Stimulated activated CD8-positive, alpha-beta memory T cell treated with anti-CD3 and anti-CD28 coated beads, Interleukin-12 subunit alpha, Interleukin-12 subunit beta, amount 100 ng/mL, for 4 hours (primary cell): Measurements from ENCODE around the gene ADIRF.
"Not testable (repeated sequence)": the region's sequence is repeated elsewhere in the genome, so short reads cannot be mapped to it uniquely, and the experiment has no call there.

Experiments used
- DNase-seq: peaks from one replicate; pipeline ENCODE4 v3.0.0-alpha.2; 2020; ENCODE audit warnings: low read depth

Gene ADIRF

DNA sequence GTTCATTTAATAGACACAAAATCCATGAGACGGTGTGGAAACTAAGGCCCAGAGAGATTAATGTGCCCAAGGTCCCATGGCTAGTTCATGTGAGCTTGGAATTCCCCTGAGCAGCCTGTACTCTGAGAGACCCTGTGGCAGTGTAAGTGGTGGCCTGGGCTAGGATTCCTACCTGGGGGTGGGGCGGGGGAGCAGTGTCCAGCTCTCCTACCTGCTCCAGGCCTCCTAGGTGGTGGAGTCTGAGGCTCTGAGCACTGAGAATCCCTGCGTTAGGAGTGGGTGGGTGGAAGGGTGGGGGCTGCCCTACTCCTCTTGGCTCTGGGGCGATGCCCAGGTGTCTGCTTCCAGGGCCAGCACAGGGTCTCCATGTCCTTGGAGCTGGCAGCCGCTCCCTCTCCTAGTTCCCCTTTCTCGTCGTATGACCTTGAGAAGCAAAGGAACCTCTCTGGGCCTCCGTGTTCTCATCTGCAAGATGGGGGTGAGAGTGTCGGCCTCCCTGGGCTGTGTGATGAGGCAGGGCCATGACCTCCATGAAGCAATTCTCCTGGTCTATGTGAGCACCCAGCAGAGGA, 7.3 kb upstream of the ADIRF start:
- no peak for DNase-seq

DNA sequence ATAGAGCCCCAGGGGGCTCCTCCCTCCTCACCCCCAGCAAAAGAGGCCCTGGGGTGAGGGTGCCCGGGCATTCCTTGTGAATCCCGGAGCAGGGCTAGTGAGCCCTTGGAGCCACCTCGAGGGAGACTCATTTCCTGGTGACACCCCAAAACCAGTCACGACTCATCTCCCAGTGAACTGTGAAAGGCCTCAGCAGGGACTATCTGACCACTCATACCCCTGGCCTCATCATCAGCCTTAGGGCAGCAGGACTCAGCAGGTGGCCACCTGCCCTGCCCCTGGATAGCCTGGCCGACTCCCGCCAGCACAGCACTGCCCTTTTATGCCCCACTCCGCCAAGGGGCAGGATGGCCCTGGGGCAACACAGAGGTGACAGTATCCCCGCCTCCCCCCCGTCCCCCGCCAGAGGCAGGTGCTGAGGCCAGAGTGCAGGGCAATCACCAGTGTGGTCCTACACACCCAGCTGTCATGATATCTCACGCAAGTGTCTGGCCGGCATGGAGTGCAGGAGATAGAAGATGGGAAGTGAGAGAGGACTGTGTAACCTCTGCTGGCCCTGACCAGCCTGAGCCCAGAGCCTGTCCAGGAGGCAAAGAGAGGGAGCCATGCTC, 6.7 kb upstream of the ADIRF start:
- no peak for DNase-seq

DNA sequence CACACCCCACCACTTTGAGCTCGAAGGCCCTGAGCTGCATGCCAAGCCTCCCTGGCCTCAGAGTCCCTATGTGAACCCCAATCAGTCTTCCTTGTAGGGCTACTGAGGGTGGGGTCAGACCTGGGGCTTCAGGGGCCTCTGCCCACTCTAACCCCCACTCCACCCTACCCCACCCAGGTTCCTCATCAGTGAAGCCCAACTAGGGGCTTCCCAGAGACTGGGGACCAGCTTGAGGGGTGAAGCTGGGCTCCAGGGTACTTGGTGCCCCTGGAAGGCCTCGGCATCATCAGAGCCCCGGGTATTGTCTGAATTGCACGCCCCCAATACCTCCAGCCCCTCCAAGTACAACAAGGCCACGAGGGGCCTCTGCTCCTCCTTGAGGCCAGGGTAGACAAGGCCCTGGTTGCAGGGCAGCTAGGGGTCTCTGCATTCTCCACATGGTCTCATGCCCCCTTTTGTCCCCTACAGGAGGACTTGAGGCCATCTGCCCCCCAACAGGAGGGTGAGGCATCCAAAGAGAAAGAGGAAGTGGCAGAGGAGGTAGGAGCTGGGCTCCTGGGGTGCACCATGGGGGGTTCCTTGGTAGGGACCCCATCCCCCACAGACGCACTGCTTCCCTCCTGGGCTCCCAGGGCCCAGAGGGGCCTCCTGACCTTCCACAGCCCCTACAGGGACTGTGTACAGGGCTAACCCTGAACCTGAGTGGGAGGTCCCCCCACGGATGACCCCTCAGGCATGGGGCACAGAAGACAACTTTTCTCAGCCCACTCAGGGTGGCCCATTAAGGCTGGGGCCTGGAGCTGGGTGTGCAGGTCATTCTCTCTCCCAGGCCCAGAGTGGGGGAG, 5.9 kb upstream of the ADIRF start:
- DNase-seq = no peak

DNA sequence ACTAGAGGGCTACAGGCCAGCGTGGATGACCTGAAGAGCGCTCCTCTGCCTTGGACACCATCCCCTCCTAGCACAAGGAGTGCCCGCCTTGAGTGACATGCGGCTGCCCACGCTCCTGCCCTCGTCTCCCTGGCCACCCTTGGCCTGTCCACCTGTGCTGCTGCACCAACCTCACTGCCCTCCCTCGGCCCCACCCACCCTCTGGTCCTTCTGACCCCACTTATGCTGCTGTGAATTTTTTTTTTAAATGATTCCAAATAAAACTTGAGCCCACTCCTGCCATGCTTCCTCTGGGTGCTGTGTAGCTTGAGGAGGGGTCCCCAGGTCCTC, 5.3 kb upstream of the ADIRF start:
- no peak for DNase-seq

DNA sequence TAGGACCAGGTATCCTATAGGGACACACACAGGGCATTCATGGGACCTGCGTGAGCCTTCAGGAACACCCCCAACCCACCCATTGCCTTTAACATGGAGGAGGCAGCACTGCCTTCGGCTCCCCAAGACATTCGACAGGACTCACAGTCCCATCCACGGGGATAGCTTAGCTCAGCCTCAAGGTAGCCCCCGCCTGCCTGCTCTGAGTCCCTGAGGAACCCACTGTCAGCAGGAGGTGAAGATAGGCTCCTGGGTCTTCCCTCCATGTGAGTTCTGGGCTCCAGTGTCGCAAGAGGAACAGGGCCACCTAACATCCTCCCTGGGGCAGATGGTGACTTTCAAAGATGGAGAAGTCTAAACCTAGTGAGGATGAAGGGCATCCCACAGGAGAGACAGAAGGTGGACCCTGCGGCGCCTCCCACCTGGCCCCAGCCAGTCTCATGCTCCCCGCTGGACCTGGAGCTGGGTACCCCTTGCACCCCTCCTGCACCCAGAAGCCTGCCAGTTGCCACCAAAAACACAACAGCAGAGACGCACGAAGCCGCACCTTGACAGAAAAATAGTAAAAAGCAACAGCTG, 4.9 kb upstream of the ADIRF start:
- no peak for DNase-seq

DNA sequence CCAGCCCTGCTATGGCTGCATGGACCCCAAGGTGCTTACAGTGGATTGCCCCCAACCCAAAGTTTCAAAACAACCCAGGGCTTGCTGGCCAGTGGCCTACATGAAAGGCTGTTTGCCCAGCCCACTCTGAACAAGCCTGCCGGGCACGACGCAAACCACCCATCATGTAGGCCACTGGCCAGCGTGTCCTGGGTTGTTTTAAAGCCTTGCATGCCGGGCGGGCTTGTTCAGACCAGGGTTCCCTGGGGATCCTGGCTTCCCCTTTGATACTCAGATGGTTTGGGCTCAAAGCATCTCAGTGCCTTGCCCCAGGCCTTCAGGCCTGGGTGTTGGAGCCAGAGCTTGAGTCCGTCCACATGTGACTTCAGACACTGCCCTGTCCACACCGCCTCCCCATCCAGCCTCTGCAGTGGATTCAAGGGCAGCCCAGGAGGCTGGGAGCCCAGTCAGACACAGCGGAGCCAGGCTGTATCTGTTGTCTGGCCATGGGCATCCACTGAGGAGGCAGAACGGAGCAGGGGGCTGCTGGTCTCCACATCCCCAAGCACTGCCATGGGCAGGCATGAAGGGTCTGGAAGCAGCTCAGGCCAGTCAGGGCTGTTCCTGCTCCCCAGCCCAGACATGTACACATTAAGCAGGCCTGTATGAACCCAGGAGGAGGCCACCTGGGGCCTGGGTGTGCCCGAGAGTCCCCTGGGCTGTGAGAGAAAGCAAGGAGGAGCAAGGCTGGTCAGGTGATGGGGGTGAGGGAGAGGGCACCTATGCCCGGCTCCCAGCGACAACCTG, 4.0 kb upstream of the ADIRF start:
- no peak for DNase-seq

DNA sequence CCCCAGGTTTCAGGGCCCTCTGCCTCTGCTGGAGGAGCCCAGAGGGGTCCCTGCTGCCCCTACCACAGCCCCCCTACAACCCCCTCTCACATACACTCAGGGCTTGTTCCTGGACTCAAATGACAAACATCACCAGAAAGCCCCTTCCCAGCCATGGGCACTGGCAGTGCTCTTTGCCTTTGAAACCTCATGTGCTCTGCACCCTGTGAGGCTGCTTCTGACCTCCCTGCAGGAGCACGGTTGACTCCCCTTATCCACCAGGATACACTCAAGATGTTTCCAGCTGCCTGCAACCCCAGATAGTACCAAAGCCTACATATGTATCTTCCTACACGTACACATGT, 3.5 kb upstream of the ADIRF start:
- DNase-seq = no peak

DNA sequence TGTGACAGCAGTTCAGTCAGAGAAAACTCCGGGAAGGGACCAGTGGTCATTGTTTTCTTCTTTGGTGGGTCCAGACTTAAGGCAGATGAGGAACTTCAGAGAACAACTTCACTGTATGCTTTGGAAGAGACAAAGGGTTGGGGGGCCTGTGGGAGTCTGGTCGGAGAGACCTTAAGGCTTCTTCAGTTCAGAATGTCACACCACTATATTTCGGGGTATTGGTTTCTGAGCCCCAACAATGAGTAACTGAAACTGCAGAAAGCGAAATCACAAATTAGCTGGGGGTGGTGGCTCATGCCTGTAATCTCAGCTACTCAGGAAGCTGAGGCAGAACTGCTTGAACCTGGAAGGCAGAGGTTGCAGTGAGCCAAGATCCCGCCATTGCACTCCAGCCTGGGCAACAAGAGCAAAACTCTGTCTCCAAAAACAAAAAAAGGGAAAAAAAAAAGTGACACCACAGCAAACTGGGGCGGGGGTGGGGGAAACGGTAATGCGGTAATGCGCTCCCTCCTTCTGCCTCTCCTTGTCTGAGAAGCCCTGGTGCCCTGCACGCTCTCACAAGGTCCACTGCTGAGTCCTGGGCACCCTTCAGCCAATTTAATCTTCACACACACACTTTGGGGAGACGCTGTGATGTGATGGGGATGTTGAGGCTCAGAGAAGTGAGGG, 2.2 kb upstream of the ADIRF start:
- DNase-seq = no peak

DNA sequence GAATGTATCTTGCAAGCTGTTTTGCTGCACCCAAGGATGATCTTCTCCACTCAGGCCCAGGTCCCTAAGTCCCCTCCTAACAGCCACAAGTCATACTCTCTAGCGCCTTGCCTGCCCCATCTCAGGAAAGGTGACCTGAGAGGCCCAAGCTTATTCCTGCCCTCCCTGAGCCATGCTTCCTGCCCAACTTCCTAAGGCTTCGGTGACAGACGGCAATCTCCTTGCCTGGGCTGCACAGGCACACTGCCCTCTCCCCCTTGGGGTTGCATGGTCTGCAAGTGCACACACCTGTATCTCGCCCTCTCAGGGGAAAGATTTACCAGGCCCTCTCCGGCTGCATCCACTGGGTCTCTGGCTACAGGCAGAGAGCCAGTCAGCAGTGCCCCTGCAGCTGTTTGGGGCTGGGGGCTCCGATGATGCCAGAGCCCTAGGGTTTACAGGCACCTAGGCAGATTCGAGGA, 771 bp upstream of the ADIRF start:
- DNase-seq = no peak

DNA sequence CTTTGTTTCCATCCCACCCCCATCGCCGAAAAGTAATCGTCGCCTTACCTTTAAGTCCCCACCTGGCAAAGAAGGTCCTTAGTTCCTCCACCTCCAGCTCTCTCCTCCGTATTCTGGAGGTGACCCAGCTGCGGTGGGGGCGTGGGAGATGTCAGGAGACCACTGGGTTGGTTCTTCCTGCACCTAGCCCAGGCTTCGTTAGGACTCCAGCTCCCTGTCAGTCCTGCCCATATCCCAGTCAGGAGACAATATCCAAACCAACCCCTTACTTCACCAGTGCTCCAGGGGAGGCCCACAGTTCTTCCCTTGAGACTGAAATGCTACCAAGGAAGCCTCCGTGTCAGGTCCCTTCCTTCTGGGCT, 693 bp downstream of the ADIRF start:
- DNase-seq = no peak

DNA sequence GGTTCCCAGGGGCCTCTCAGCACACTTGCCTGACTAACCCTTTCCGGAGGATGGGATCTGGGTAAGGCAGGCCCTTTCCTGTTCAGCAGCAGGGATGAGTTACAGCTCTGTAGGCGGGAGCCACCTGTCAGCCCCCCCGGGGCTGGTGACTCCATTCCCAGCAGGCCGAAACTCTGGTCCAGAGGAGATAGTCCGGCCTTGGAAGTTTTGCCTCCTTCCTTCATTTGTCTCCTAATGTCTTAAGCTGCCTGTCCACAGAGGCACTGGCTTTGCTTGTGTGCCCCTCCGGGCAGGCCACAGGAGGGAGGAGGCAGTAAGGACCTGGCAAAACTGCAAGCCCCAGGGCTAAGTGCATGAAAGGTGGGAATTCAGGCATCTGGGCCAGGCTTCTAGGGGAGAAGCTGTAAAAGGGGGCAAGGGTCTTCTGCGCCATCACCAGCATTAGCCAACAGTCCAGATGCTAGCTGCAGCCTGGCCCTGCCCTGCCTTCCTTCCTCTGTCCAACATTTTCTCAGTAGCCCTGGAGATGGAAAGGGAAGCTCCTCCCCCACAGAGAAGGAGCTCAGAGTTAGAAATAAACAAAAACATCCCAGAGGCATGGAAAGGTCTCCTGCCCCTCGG, 1.2 kb downstream of the ADIRF start:
- no peak for DNase-seq

DNA sequence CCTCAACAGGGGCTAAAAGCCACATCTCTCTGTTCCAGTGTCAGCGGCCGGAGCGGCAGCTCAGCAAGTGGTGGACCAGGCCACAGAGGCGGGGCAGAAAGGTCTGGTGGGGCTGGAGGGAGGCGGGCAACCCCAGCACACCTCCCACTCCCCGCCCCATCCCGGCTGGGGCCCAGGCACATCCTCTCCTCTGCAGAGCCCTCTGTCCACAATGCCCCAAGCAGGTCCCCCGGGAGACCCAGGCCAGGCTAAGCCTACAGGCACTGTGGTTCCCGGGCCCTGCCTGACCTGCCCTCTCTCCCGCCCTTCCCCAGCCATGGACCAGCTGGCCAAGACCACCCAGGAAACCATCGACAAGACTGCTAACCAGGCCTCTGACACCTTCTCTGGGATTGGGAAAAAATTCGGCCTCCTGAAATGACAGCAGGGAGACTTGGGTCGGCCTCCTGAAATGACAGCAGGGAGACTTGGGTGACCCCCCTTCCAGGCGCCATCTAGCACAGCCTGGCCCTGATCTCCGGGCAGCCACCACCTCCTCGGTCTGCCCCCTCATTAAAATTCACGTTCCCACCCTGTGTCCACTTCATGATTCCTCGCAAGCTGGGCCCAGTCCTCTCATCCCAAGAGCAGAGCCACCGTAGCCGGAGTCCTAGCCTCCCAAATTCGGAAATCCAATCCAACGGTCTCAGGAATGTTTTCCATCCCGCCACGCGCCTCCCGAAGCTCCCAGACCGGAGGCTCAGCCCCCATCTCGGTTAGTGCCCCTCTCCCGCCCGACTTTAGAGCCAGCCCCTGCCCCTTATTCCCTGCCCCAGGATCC, 2.1 kb downstream of the ADIRF start:
- no peak for DNase-seq

DNA sequence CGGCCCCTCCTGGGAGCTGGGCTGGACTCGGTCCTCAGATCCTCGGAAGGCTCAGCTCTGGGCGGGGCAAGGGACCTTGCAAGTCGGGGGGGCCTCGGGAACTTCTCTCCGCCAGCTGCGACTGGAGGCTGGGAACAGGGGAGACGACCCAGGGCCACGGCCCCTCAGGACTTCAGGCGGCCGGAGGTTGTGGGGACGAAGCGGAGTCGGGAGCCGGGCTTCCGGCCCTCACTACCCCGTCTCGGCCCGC, 2.6 kb downstream of the ADIRF start:
- no peak for DNase-seq

DNA sequence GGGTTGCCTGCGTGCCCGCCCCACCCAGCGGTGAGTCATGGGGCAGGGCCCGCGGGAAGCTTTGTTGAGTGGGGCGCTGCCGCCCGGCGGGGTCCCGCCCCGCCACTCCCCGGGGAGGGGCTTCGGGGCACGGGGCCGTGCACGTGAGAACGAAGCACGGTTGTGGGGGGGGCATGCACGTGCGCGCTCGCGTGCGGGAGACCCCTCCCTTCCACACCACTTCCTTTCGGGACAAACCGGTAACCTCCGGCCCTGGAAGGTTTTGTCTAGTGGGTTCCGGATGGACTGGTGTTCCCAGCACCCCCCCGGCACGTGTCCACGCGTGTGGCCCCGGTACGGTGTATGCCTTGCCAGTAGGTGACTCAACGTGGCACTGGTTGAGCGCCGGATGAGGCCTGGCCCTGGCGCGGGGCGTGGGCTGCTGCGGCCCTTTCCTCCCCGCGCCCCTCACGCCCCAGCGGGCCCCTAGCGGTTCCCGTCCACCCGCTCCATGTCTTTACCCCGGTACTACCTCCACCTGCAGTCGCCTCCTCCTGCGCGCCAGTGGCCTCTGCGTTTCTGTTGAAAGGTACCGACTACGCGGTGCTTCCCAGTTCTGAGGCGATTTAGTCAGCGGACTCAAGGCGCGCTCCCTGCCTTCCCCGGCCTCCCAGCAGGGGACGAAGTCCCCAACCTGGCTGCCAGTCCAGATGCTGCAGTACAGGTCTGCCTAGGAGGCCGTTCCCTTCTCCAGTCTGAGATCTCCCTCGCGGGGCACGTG, 3.1 kb downstream of the ADIRF start:
- peak; percentile 84 for DNase-seq

DNA sequence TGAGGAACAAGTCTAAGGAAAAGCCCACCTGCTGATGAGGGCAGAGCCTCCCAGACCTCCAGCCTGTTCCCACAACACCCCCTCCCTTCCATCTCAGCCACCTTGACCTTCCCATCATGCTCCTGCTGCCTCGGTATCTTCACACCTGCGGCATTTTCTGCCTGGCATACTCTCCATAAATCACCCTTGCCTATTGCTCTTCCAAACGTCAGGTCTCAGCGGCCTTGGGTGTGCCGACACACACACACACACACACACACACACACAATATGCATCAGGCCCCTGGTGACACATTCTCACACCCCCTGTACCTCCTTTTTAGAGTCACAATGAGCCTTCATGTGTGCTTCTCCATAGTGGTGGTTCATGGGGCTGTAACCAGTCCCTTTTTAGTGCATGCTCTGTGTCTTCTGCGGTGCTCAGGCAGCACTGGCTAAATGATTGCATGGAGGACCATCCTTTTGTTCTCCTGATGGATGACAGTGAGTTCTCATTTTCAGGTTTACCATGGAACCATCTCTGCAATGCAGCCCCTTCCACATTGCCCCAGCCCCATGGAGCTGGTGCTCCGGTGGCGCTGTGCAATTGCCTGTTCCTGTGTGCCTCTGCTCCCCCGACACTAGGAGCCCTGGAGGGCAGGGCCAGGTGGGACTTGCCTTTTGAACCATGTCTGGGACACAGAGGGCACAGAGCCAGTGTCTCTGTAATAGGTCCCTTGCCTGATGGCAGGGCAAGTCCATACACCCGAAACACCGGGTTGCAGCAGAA, 4.5 kb downstream of the ADIRF start:
- DNase-seq = no peak

DNA sequence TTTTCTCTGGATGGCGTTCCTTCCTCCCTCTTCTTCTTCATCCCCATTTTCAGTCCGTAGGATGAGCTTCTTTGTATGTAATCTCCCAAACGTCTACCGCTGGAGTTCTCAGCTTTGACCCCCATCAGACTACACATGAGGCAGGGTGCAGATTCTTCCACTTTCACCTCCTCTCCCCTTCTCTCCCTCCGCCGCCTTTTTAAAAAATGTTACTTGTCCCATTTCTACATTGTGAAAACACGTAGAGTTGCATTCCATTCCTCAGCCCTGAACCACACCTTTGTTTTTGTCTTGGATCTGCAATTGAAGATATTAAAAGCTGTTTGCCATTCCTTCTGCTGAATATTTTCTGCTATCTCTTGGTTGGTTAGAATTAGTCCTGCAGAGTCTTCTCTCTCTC, 6.2 kb downstream of the ADIRF start:
- DNase-seq = no peak

DNA sequence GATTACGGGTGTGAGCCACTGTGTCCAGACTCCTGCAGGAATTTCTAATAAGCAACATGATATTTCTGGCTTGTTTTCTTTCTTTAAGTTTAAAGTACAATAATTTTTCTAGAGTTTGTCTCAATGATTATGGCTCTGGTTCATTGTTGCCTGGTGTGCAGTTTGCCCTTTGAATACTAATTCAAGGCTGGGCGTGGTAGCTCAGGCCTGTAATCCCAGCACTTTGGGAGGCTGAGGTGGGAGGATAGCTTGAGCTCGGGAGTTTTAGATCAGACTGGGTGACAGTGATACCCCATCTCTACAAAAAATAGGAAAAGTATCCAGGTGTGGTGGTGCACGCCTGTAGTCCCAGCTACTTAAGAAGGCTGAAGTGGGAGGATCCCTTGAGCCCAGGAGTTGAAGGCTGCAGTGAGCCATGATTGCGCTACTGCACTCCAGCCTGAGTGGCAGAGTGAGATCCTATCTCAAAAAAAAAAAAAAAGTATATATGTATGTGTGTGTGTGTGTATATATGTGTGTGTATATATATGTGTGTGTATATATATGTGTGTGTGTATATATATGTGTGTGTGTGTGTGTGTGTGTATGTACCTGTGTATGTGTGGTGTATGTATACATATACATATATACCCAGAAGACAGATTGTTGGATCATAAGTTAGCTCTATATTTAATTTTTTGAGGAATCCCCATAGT, 8.2 kb downstream of the ADIRF start:
- DNase-seq = no peak

DNA sequence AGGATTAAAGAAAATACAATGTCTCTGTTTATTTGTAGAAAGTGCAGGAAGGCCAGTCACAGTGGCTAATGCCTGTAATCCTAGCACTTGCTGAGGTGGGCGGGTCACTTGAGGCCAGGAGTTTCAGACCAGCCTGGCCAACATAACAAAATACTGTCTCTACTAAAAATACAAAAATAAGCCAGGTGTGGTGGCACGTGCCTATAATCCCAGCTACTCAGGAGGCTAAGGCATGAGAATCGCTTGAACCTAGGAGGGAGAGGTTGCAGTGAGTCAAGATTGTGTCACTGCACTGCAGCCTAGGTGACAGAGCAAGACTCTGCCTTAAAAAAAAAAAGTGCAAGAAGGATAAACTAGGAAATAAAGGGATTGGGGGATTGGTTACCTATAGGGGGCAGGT, 10.2 kb downstream of the ADIRF start:
- DNase-seq = not testable (repeated sequence)

DNA sequence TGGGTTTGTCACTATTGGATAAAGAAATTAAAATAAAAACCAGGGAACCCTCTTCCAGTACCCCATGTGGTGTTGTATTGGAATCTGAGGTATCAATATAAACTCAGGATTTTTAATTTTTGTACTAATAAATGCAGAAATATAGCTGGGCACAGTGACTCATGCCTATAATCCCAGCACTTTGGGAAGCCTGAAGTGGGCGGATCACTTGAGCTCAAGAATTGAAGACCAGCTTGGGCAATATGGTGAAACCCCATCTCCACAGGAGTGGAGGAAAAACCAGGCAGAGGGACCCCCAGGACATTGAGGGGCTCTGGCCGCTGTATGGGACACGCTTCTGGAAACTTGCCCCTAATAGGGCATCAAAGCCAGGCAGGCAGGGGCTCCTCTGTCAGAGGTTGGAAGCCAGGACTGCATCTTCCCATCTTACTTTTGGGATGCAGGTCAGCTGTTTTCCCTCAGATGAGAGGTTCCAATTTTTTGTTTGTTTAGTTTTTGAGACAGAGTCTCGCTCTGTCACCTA, 11.1 kb downstream of the ADIRF start:
- DNase-seq = no peak
